ENCODE data around the gene U2SURP.

GRCh38 chr3:142953443-142953842 is 47.9 kb upstream of the U2SURP start:
- TF ChIP-seq CTCF (IDR thresholded peaks at IDR 0.05) (no peak), POLR2A (IDR thresholded peaks at IDR 0.05) (no peak)

All from upper lobe of left lung (tissue), 4 donors.